ENCODE data around the gene DDX20. TPM values are rescaled to one million over a fixed set of nuclear protein-coding genes. Genes with fewer than 3 reads are reported as not detected.
A peak's percentile ranks its signal among the peaks of the same experiment; 100 is the strongest.

DDX20 gene
- total RNA-seq, 1 donor = 30.7 TPM

GRCh38 chr1:111747282-111747734 is 8.4 kb upstream of the DDX20 start:
- DNase-seq (ENCODE audit: low read depth) = peak; percentile 84
- H3K4me3 ChIP-seq (ENCODE audit: low read depth, low read length) = no peak overlapping the region
- peak; percentile 79 for TF ChIP-seq CTCF (IDR thresholded peaks at IDR 0.05; ENCODE audit: insufficient read depth, low read depth, low read length)

- DNase-seq (ENCODE audit: low read depth) = no peak
- TF ChIP-seq CTCF (IDR thresholded peaks at IDR 0.05; ENCODE audit: insufficient read depth, low read depth, low read length) = no peak
- H3K4me3 ChIP-seq (ENCODE audit: low read depth, low read length) = no peak overlapping the region
These were observed 7.8 kb upstream of the DDX20 start for GRCh38 chr1:111747947-111748346.

- no peak for DNase-seq (ENCODE audit: low read depth)
- no peak overlapping the region for H3K4me3 ChIP-seq (ENCODE audit: low read depth, low read length)
- no peak for TF ChIP-seq CTCF (IDR thresholded peaks at IDR 0.05; ENCODE audit: insufficient read depth, low read depth, low read length)
These were observed 6.1 kb upstream of the DDX20 start for GRCh38 chr1:111749628-111750027.

- TF ChIP-seq CTCF (IDR thresholded peaks at IDR 0.05; ENCODE audit: insufficient read depth, low read depth, low read length) = no peak
- DNase-seq (ENCODE audit: low read depth) = no peak
- H3K4me3 ChIP-seq (ENCODE audit: low read depth, low read length) = no peak overlapping the region
These were observed 4.8 kb upstream of the DDX20 start for GRCh38 chr1:111750856-111751255.

GRCh38 chr1:111751906-111752575 is 3.7 kb upstream of the DDX20 start:
- no peak for TF ChIP-seq CTCF (IDR thresholded peaks at IDR 0.05; ENCODE audit: insufficient read depth, low read depth, low read length)
- H3K4me3 ChIP-seq (ENCODE audit: low read depth, low read length) = no peak overlapping the region
- DNase-seq (ENCODE audit: low read depth) = no peak

- DNase-seq (ENCODE audit: low read depth) = peak; percentile 63
- no peak for TF ChIP-seq CTCF (IDR thresholded peaks at IDR 0.05; ENCODE audit: insufficient read depth, low read depth, low read length)
- peak overlapping the region; percentile 97 for H3K4me3 ChIP-seq (ENCODE audit: low read depth, low read length)
These were observed 744 bp upstream of the DDX20 start for GRCh38 chr1:111754984-111755330.

GRCh38 chr1:111756124-111756513 is 418 bp downstream of the DDX20 start:
- DNase-seq (ENCODE audit: low read depth) = no peak

More at GRCh38 chr1:111756124-111756513, 418 bp downstream of the DDX20 start:
- peak overlapping the region; percentile 97 for H3K4me3 ChIP-seq (ENCODE audit: low read depth, low read length)
- TF ChIP-seq CTCF (IDR thresholded peaks at IDR 0.05; ENCODE audit: insufficient read depth, low read depth, low read length) = no peak

All from fibroblast of villous mesenchyme (primary cell).